ENCODE measurements around the gene ARVCF.

GRCh38 chr22:20026204-20026908 is 9.7 kb upstream of the ARVCF start:
- TF ChIP-seq, protein P1, sequence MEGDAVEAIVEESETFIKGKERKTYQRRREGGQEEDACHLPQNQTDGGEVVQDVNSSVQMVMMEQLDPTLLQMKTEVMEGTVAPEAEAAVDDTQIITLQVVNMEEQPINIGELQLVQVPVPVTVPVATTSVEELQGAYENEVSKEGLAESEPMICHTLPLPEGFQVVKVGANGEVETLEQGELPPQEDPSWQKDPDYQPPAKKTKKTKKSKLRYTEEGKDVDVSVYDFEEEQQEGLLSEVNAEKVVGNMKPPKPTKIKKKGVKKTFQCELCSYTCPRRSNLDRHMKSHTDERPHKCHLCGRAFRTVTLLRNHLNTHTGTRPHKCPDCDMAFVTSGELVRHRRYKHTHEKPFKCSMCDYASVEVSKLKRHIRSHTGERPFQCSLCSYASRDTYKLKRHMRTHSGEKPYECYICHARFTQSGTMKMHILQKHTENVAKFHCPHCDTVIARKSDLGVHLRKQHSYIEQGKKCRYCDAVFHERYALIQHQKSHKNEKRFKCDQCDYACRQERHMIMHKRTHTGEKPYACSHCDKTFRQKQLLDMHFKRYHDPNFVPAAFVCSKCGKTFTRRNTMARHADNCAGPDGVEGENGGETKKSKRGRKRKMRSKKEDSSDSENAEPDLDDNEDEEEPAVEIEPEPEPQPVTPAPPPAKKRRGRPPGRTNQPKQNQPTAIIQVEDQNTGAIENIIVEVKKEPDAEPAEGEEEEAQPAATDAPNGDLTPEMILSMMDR (IDR thresholded peaks at IDR 0.05; ENCODE audit: control extremely low read depth in 1 of 3, insufficient read depth in 1 of 3, low read depth in 1 of 3, low read length in 3 of 3): no peak
- TF ChIP-seq EZH2 (IDR thresholded peaks at IDR 0.05; ENCODE audit: low read depth, low read length, severe bottlenecking) (no peak), POLR2AphosphoS5 (IDR thresholded peaks at IDR 0.05; ENCODE audit: low read depth, low read length) (no peak)
- TF ChIP-seq, protein P2, sequence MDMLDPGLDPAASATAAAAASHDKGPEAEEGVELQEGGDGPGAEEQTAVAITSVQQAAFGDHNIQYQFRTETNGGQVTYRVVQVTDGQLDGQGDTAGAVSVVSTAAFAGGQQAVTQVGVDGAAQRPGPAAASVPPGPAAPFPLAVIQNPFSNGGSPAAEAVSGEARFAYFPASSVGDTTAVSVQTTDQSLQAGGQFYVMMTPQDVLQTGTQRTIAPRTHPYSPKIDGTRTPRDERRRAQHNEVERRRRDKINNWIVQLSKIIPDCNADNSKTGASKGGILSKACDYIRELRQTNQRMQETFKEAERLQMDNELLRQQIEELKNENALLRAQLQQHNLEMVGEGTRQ (IDR thresholded peaks at IDR 0.05; ENCODE audit: low read length): no peak
